ENCODE measurements around the gene EED. TPM values are rescaled to one million over a fixed set of nuclear protein-coding genes. Genes with fewer than 3 reads are reported as not detected.

Gene EED
- total and polyA plus RNA-seq, 2 donors from 2014 or later: 14.9 to 21.1 TPM

- no peak overlapping the region for H3K4me3 ChIP-seq (ENCODE audit: low read length in 3 of 3)
- TF ChIP-seq CTCF (IDR thresholded peaks at IDR 0.05; ENCODE audit: borderline replicate concordance, extremely low read depth, insufficient read depth): no peak
- intact Hi-C loops (cut with DNase I): no loop called here
- H3K36me3 ChIP-seq (ENCODE audit: control insufficient read depth in 2 of 3, insufficient read depth in 3 of 3, low read length in 3 of 3): peaks cover 9 to 27% (median 9%) of the 10 kb centered on the region in 3 donors
- H3K9ac ChIP-seq (ENCODE audit: low read length in 3 of 3): no peak overlapping the region
- FAIRE-seq (no peak), DNase-seq (no peak)
- no peak overlapping the region for H3K27ac ChIP-seq (ENCODE audit: low read depth in 2 of 2, low read length in 2 of 2)
- no peaks in the 10 kb centered on the region for H3K9me3 ChIP-seq (ENCODE audit: control insufficient read depth in 2 of 3, insufficient read depth in 1 of 3, low read length in 3 of 3)
- H3K4me1 ChIP-seq (ENCODE audit: control insufficient read depth in 2 of 3, insufficient read depth in 2 of 3, low read depth in 1 of 3, low read length in 3 of 3): no peaks in the 10 kb centered on the region
- no peaks in the 10 kb centered on the region for H3K27me3 ChIP-seq (ENCODE audit: control insufficient read depth, insufficient read depth, low read length)
Observed at GRCh38 chr11:86275493-86276370, 31.2 kb downstream of the EED start.

GRCh38 chr11:86277741-86278140, 33.2 kb downstream of the EED start:
- no peak for FAIRE-seq
- no peak overlapping the region for H3K27ac ChIP-seq (ENCODE audit: low read depth in 2 of 2, low read length in 2 of 2)

DNA sequence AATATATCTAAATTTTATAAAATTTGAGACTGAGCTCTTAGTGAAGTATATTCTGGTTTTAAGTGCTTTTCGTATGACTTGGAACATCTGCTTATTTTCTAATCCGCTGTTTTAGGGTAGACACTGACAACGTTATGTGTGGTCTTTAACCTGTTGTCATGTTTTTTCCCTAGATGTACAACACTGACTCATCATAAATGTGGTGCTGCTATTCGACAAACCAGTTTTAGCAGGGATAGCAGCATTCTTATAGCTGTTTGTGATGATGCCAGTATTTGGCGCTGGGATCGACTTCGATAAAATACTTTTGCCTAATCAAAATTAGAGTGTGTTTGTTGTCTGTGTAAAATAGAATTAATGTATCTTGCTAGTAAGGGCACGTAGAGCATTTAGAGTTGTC, 33.7 kb downstream of the EED start:
- intact Hi-C loops (cut with DNase I): no loop called here
- FAIRE-seq: no peak
- Histone ChIP-seq H3K36me3 (ENCODE audit: control insufficient read depth in 2 of 3, insufficient read depth in 3 of 3, low read length in 3 of 3) (peaks cover 7 to 27% (median 9%) of the 10 kb centered on the region in 3 donors), H3K9me3 (ENCODE audit: control insufficient read depth in 2 of 3, insufficient read depth in 1 of 3, low read length in 3 of 3) (no peaks in the 10 kb centered on the region), H3K4me3 (ENCODE audit: low read length in 3 of 3) (no peak overlapping the region), H3K27ac (ENCODE audit: low read depth in 2 of 2, low read length in 2 of 2) (no peak overlapping the region), H3K4me1 (ENCODE audit: control insufficient read depth in 2 of 3, insufficient read depth in 2 of 3, low read depth in 1 of 3, low read length in 3 of 3) (no peaks in the 10 kb centered on the region), H3K27me3 (ENCODE audit: control insufficient read depth, insufficient read depth, low read length) (no peaks in the 10 kb centered on the region), H3K9ac (ENCODE audit: low read length in 3 of 3) (no peak overlapping the region)
- TF ChIP-seq CTCF (IDR thresholded peaks at IDR 0.05; ENCODE audit: borderline replicate concordance, extremely low read depth, insufficient read depth): no peak
- DNase-seq: no peak

More at GRCh38 chr11:86277741-86278140, 33.2 kb downstream of the EED start:
- DNase-seq: no peak
- Histone ChIP-seq H3K36me3 (ENCODE audit: control insufficient read depth in 2 of 3, insufficient read depth in 3 of 3, low read length in 3 of 3) (peaks cover 9 to 27% (median 9%) of the 10 kb centered on the region in 3 donors), H3K4me1 (ENCODE audit: control insufficient read depth in 2 of 3, insufficient read depth in 2 of 3, low read depth in 1 of 3, low read length in 3 of 3) (no peaks in the 10 kb centered on the region), H3K27me3 (ENCODE audit: control insufficient read depth, insufficient read depth, low read length) (no peaks in the 10 kb centered on the region), H3K4me3 (ENCODE audit: low read length in 3 of 3) (no peak overlapping the region), H3K9ac (ENCODE audit: low read length in 3 of 3) (no peak overlapping the region), H3K9me3 (ENCODE audit: control insufficient read depth in 2 of 3, insufficient read depth in 1 of 3, low read length in 3 of 3) (no peaks in the 10 kb centered on the region)
- intact Hi-C loops (cut with DNase I): no loop called here
- no peak for TF ChIP-seq CTCF (IDR thresholded peaks at IDR 0.05; ENCODE audit: borderline replicate concordance, extremely low read depth, insufficient read depth)
